Hindlimb muscle (tissue), 1 donor: ENCODE data around the gene B3GALT2. TPM values are rescaled to one million over a fixed set of nuclear protein-coding genes. Genes with fewer than 3 reads are reported as not detected.
"Not testable (repeated sequence)": the region's sequence is repeated elsewhere in the genome, so short reads cannot be mapped to it uniquely, and the experiment has no call there.

Experiments used
- DNase-seq: peaks from one replicate; pipeline ENCODE4 v3.0.0-alpha.2; 2013
- polyA plus RNA-seq: library from polyadenylated mRNA; unstranded; fragments of 120-200 nt; gene quantifications from one replicate; pipeline ENCODE4 v1.2.1, GENCODE V29; 2013; ENCODE audit not compliant: insufficient read length

B3GALT2 gene, protein sequence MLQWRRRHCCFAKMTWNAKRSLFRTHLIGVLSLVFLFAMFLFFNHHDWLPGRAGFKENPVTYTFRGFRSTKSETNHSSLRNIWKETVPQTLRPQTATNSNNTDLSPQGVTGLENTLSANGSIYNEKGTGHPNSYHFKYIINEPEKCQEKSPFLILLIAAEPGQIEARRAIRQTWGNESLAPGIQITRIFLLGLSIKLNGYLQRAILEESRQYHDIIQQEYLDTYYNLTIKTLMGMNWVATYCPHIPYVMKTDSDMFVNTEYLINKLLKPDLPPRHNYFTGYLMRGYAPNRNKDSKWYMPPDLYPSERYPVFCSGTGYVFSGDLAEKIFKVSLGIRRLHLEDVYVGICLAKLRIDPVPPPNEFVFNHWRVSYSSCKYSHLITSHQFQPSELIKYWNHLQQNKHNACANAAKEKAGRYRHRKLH
- polyA plus RNA-seq: 13.3 TPM

DNA sequence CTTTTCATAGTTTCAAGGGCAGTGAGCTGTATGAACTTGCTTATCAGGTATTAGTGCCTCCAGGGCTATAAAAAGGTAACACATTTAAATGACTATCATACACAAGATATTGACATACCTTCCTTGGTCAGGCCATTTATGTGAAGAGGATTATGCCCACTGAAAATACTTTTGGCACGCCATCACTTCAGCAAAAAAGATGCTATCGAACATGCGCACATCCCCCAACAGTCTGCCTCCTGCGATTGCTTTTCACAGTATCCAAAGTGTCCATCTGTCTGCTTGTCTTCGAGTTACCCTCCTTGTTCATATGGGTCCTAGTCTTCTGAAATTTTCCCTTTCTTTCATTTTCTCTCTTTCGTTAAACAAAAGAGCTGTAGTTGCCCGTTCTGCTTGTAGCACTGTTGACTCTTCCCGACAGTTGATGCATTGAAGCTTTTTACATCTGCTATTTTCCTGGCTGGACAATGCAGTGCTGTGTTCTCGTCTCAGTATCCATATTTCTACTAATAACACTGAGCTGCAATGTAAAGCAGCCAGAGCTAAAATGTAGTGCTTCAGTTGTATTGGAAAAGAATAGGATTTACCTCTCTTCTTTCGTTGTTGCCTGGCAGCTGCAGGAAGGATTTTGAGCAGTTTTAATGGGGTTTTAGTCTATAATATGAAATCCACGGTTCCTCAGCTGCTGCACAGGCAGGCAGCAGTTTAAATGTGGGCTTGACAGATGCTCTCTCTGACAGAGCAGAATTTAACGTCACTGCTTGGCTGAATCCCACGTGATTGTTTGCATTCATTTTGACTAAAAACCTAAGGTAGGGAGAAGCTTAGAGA lies at the start of gene B3GALT2:
TSS of gene B3GALT2 (minus strand) at position 713 of the 831 bp plus-strand sequence. CDS start 5,051 bp downstream, outside the sequence.
- peak; percentile 72 for DNase-seq

DNA sequence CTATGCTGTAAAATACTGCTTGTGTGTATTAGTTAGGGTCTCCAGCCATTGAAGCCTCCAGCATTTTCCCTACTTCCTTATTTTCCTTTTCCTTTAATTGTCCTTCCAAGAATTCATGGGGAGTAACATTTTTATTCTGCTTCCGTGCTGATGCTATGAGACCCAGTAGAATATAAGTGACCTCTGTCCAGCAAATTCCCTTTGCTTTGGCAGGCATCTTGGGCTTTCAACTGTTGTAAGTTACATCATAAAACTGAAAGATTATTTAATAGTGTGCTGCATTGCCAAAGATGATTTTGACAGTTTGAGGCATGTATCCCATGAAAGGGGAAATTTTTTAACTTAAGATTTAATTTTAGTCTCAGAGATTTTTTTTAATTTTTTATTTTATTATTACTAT lies 48.1 kb upstream of the B3GALT2 start:
- DNase-seq: no peak

DNA sequence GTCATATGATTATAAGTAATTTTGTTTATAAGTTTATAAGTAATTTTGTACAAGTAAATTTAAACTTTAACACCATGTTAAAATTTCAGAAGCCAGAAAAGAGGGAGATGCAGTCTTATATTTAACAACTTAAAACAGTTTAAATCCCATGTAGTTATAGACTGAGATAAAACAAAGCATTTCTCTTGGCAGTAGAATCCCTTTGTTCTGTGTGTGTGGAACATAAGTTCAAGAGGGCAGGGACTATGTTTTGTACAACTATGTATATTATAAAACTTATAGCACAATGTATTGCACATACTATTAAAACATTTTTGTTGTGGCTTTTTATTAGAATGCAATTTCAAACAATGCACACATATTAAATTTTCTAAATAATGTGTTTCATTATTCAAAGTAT lies 44.7 kb upstream of the B3GALT2 start:
- not testable (repeated sequence) for DNase-seq

DNA sequence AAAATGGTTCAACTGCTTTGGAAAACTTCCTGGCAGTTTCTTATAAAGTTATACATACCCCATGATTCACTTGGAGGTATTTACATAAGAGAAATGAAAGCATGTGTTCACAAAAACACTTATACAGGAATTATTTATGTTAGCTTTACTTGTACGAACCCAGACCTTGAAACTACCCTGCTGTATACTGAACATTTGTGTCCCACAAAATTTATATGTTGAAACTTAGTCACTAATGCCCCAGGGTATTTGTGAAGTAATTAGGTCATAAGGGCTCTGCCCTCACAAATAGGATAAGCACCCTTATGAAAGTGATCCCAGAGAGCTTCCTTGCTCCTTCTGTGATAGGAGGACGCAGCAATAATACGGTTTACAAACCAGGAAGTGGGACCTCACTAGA lies 42.7 kb upstream of the B3GALT2 start:
- DNase-seq: no peak

DNA sequence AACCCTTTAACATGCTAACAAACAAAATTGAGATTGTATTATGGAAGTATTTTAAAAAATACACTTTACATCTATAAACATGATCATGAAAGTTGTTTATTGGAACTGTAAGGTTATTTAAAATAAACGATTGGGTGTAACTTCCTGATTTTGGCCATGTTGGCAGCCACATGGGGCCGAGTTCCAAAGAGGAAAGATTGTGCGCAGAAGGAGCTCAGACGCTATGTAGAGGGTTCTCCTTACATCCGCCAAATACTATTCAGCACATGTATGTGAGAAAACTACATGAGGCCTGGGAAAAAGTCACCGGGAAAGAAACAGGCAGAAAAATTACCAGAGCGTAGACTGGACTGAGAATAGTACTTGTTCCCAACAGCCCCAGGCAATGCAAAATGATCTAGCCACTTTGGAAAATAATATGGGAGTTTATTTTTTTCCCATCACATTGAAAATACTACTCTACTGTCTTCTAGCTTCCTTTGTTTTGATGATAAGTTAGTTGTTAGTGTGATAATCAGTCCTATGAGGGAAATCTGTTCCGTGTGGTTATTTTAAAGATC lies 35.7 kb upstream of the B3GALT2 start:
- DNase-seq: no peak

DNA sequence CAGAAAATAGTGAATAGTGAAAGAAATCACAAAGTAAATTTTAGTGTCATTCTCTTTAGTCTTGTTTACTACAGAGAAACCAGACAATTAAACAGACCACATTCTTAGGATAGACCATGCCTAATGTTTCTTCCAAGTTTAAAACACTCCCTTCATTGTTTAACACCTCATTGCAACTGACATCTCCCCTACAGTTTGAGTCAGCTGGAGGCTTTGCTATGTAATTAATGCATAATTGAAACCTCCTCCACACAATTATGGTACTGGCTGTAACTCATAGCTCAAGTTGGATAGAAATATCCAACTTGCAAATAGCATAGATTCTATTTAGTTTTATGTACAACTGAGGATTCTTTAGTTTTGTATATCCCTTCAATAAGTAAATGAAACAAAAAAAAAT lies 35.2 kb upstream of the B3GALT2 start:
- DNase-seq: no peak

DNA sequence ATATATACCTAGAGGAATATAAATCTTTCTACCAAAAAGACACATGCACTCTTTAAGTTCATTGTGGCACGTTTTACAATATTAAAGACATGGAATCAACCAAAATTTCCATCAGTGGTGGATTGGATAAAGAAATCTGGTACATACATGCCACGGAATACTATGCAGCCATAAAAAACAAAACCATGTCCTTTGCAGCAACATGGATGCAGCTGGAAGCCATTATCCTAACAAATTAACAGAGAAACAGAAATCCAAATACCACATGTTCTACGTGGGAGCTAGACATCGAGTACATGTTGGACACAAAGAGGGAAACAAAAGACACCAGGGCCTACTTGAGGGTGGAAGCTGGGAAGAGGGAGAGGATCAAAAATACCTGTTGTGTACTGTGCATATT lies 33.0 kb upstream of the B3GALT2 start:
- DNase-seq: no peak

DNA sequence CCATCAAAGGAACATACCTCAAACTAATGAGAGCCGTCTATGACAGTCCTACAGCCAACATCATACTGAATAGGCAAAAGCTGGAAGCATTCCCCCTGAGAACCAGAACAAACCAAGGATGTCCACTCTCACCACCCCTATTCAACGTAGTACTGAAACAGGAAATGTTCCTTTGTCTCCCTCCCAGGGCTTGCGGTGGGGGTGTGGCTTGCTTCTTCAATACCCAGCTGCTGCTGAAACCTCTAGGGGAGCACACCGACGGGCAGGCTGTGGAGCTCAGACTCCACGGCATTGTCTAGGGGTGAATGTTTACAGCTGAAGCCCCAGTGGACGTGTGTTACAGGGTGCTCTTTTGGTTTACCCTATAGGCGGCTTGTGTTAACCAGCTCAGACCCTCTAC lies 30.5 kb upstream of the B3GALT2 start:
- DNase-seq: no peak

DNA sequence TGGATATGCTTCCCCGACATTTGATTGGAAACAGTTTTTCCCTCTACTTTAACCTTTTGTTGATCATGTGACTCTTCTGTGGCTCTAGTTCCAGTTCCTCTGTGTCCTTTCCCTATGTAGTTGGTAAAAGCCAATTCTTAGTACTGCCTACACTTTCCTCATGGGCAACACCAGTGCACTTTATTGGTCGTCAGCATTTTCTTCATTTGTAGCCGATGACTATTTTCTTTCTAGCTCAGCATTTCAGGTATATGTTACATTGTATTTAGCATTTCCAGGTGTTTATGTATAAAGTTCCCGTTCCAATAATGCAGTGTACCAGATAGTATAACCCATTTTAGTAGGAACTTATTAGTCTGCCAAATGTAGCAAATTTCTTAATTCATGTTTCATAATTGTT lies 27.6 kb upstream of the B3GALT2 start:
- DNase-seq: no peak

DNA sequence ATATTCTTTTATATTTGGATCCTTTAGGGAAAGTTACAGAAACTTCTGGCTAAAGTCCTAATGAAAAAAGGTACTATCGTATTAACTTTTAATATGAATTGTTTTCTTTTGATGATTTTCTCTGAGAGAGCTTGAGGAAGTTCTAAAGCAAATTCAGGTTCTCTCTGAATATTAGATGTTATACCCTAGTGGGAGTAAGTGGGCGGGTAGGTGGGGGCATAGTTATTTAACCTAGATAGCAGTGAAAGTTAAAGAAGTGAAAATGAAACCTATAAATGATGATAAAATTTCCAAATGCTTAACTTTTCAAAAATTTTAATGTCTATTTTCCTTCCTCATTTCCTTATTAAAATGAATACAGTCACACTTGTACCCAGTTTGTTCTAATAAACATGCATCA lies 26.2 kb upstream of the B3GALT2 start:
- DNase-seq: no peak

DNA sequence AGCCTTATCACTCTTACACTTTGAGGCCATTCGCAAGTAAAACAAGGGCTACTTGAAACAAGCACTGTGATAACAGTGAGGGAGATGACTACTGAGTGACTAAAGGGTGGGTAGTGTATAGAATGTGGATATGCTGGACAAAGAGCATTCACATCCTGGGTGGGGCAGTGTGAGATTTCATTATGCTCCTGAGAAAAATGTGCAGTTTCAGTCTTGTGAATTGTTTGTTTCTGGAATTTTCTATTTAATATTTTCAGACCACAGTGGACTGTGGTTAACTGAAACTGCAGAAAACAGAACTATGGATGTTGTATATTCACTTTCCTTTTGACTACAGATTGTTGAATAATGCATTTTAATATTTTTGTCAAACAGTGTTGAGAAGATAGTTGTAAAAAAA lies 25.1 kb upstream of the B3GALT2 start:
- no peak for DNase-seq

DNA sequence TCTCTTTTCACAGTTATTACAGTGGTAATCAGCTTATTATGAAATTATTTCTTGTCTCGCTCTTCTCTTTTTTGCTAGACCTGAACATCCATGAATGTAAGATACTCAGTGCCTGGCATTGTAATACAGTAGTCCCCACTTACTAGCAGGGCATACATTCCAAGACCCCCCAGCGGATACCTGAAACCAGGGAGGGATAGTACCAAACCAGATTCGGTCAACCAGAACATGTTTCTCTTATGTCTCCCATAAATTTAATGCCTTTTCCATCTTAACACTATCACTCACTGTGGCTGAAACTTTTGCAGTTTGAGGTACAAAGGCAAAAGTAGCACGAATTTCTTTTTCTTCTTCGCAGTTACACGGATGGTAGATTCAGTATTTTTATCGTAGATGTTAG lies 24.6 kb upstream of the B3GALT2 start:
- no peak for DNase-seq

DNA sequence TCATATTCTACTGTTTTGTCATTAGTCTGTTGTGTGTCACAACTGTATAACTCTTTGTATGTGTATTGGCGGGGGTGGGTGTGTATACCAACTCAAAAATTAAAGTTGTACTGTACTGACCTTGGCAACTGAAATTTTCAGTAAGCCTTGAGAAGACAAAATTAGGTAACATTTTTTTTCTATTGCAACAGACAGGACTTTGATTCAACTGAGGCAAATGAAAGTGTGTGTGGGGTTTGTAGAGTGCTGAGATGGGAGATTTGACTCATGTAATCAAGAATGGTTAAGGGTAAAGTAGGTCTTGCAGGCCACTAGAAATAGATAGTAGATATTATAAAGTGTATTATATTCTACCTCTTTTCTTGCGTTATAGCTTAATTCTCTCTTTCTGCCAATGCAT lies 14.6 kb upstream of the B3GALT2 start:
- no peak for DNase-seq

DNA sequence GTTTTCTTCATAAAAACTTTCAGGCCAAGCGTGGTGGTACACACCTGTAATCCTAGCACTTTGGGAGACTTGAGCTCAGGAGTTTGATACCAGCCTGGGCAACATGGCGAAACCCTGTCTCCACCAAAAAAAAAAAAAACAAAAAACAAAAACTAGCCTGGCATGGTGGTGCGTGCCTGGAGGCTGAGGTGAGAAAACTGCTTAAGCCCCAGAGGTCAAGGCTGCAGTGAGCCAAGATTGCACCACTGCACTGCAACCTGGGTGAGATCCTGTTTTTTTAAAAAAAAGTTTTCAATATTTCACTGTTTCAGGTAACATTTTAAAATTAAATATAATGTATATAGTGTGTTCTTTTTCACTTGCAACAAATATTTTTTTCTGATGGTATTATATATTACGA lies 13.5 kb upstream of the B3GALT2 start:
- no peak for DNase-seq

DNA sequence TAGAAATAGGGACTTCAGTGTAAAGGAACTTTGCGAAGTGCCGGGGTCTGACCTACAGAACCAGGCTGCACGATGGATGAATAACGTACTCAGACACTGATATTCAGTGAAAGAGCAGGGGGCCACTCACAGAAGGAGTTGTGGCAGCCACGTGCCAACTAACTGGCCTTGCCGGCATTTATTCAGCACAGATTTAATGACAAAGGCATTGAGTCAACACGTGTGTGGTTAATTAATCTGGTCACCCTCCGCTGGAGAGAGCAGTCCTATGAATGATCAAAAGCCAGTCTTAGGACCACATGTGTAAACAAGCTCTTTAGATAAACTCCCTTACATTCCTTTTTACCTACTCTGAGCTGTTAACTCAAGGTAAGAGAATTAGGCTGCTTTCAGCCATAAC lies 6.2 kb upstream of the B3GALT2 start:
- no peak for DNase-seq

DNA sequence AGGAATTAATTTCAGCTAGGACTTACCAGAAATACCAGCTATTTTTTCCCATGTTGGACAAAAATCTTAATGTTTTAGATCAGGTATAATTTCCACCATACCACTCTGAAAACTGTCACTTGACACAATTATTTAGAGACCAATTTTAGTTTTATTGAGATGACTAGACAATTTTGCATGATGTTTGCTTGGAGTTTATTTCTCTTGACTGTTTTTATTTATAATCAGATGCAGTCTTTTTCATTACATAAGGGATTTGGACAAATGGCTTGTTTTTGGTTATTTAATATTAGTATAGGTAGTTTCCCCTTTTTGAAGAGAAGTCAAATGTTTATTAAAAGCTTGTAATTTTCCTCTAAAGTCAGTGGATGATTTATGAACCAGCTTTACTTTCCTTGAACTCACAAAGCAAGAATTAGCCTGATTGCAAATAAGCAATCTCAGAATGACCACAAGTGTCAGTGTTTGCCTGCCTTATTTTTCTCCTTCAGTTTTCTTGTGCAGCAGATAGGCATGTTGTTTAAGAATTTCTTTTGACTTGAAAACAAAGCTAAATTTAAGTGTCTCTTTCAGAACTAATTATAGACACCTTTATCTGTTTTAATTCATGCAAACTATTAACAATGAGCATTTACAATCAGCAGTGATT lies 3.8 kb upstream of the B3GALT2 start:
- no peak for DNase-seq

DNA sequence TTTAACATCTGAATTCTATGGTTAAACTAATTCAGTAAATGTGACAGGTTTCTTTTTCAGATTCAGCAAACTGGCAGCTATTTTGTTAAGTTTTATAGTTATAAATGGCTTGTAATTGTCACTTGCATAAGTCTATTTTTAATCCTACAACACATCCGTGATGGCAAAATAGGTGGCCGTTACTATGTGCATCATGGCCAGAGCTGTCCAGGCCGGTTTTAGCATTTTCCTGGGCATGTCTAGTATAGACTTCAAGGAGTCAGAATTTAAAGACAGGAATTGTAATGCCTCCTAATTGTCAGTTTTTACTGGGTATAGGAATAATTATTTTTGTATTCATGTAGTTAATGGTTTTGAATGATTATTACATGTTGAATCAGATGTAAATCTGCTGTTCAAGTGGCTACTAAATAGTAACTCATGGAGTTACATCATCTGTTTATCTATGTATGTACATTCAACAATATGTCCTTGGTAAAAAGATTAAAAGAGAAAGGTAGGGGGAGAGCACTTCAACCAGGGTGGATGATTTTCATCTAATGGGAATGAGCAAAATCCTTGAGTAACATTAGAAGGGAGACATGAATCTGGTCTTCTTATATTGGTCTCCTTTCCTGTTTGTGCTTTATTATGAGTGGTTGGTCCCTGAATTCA lies 3.2 kb upstream of the B3GALT2 start:
- no peak for DNase-seq

DNA sequence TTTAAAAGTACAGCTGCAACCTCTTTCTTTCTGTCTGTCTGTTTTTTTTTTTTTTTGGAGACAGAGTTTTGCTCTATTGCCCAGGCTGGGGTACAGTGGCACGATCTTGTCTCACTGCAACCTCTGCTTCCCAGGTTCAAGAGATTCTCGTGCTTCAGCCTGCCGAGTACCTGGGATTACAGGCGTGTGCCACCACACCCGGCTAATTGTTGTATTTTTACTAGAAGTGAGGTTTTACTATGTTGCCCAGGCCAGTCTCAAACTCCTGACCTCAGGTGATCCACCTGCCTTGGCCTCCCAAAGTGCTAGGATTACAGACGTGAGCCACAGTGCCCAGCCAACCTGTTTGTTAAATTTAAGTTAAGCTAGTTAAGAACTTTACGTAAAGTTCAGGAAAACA lies 2.5 kb upstream of the B3GALT2 start:
- not testable (repeated sequence) for DNase-seq

DNA sequence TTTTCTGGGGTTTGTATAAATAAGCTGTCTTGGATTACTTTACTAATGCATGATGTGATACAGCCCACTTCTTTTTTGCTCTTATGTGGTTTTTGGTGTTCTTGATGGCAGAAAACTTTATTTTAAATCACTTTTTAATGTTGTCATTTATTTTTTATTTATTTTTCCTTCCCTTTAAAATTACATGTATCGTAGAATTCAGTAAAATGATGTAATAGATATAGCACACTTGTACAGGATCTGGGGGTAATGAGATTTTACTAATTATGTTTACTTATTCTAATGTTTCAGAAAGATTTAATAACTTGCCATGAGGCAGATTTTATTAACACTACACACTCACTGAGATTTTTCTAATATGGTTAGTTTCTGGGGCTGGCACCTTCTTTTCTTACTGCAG lies 701 bp upstream of the B3GALT2 start:
- no peak for DNase-seq

DNA sequence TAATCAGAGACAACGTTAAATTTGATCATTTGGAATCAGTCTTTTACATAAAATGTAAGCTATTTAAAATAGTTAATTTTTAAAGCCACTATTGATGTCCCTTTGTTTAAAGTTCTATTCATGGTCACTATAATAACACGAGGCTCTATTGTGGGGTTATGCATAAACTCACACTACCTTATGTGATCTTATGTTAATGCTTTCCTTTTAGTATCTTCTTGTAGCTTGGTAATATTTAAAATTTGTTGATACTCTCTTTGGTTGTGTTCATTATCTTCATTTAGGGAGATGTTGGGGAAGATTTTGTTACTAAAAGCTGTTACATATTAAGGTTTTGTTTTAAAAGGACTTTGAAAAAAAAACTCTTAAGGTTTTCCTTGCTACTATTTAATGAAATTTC lies 1.2 kb downstream of the B3GALT2 start:
- no peak for DNase-seq

DNA sequence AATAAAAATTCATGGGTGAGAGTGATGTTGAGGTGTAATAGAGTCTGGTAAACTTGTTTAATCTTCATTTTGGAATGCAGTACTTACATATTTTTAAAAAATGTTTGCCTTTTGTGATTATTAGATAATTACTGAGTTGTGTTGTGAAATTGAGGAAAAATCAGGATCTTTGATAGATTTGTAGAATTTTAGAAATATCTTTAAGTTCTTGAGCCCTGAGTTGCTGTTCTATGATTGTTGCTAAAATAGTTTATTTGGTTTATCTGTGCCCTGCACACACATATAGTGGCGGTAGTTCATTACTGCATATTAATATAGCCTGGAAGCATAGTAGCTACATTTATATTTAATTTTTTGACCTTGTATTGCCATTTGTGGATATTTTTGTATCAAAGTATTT lies 1.6 kb downstream of the B3GALT2 start:
- DNase-seq: no peak

DNA sequence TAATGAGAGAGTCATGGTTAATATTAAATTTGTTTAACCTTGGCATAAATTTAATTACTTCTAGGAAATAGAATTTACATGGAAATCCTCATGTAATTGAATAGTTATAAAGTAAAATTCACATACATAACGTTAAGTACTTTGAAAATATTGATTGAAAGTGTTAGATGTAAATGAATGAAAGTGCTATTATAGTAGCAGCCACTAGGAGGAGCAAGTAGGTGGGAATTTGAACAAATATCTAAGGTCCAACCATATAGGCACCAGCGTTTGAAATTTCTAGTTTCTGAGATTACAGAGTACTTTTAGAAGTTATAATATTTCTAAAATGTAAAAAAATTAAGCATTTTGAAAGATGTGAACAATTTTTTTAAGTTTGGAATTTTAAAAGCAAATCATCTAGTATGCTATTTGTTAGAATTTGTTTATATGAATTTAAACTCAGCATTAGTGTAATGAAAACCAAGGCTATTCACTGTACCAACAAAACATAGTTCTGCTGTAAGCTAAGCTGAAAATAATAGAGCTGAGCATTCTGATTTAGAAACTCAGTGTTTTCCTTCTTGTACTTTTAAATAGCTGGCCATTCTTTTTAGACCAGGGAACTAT lies 3.3 kb downstream of the B3GALT2 start:
- DNase-seq: peak; percentile 24
